ENCODE measurements around the gene C12orf50.

The C12orf50 gene

DNA sequence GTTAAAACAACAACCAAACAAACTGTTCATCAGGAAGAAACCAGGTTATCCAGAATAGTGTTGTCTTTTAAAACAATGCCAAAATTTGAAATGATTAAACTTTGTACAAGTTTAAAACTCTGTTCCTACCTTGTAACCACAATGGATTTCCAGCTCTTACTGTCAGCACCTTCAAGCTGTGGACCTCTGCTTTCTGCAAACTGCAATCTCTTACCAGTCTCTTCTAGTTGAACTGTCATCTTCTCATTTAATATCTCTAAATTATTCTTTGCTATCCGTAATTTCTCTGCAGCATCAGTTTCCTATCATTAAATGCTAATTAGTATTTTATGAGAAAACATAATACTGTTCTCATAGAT is 29.5 kb upstream of the C12orf50 start:
- TF ChIP-seq FOXP2 (optimal IDR thresholded peaks at IDR 0.05; ENCODE audit: borderline replicate concordance, extremely low read depth, extremely low read length, insufficient read depth): no peak
- TF ChIP-seq, protein P1, sequence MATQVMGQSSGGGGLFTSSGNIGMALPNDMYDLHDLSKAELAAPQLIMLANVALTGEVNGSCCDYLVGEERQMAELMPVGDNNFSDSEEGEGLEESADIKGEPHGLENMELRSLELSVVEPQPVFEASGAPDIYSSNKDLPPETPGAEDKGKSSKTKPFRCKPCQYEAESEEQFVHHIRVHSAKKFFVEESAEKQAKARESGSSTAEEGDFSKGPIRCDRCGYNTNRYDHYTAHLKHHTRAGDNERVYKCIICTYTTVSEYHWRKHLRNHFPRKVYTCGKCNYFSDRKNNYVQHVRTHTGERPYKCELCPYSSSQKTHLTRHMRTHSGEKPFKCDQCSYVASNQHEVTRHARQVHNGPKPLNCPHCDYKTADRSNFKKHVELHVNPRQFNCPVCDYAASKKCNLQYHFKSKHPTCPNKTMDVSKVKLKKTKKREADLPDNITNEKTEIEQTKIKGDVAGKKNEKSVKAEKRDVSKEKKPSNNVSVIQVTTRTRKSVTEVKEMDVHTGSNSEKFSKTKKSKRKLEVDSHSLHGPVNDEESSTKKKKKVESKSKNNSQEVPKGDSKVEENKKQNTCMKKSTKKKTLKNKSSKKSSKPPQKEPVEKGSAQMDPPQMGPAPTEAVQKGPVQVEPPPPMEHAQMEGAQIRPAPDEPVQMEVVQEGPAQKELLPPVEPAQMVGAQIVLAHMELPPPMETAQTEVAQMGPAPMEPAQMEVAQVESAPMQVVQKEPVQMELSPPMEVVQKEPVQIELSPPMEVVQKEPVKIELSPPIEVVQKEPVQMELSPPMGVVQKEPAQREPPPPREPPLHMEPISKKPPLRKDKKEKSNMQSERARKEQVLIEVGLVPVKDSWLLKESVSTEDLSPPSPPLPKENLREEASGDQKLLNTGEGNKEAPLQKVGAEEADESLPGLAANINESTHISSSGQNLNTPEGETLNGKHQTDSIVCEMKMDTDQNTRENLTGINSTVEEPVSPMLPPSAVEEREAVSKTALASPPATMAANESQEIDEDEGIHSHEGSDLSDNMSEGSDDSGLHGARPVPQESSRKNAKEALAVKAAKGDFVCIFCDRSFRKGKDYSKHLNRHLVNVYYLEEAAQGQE (IDR thresholded peaks at IDR 0.05; ENCODE audit: insufficient read depth in 1 of 2, low read depth in 2 of 2, low read length in 2 of 2): no peak

DNA sequence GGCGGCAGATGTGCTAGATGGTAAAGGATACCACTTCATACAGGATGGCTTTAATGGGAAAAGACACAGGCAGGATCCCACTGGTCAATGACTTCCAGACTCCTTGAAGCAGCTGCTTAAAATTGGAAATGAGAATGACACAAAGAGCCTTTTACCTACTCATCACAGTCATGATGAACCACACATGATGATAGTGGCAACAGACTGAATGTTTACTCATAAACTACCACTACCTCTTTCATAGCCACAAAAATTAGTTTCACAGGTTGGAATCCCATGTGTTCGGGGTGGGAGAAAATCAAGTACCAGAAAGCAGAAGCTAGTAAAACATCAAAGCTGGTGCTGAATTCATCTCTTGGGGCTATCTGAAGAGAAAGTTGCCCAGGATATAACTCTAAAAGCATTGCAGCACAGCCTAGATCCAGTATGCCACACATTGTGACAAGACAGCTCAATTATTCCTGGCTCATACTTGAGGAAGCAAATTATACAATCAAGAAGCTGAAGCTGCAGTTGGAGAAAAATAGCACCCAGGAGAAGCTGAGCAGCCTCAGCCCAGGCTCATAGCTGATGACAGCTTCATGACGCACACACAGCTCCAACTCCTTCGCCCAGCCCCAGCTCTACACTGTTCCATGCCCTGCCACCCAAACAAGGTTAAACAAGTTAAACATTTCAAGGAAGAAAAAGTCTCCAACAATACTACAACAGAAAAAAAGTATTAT is 29.0 kb upstream of the C12orf50 start:
- no peak for TF ChIP-seq FOXP2 (optimal IDR thresholded peaks at IDR 0.05; ENCODE audit: borderline replicate concordance, extremely low read depth, extremely low read length, insufficient read depth)
- no peak for TF ChIP-seq POLR2AphosphoS5 (IDR thresholded peaks at IDR 0.05; ENCODE audit: low read depth, low read length)
- no peak for TF ChIP-seq TAF1 (IDR thresholded peaks at IDR 0.05; ENCODE audit: borderline replicate concordance, insufficient read depth, low read length)
- TF ChIP-seq, protein P1 (IDR thresholded peaks at IDR 0.05; ENCODE audit: insufficient read depth in 1 of 2, low read depth in 2 of 2, low read length in 2 of 2): no peak
- TF ChIP-seq SIN3A (IDR thresholded peaks at IDR 0.05; ENCODE audit: borderline replicate concordance, insufficient read depth, low read length): no peak

DNA sequence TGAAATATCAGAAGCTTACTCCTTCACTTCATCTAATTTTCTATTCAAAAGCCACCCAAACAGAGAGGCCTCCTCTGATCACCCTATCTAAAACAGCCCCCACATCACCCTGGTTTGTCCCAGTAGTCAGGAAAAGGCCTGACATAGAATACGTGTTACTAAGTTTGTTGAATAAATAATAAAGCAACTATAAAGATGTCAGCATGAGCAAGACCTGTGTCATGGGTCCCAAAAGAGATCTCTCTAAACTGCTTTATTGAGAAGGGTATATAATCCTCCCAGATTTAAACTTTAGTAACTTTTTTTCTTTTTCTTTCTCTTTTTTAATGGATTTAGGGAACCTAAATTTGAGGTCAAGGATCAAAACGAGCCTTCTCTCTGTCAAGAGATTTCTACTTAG is 27.4 kb upstream of the C12orf50 start:
- no peak for TF ChIP-seq FOXP2 (optimal IDR thresholded peaks at IDR 0.05; ENCODE audit: borderline replicate concordance, extremely low read depth, extremely low read length, insufficient read depth)
- TF ChIP-seq POLR2AphosphoS5 (IDR thresholded peaks at IDR 0.05; ENCODE audit: low read depth, low read length): no peak
- TF ChIP-seq, protein P1 (IDR thresholded peaks at IDR 0.05; ENCODE audit: insufficient read depth in 1 of 2, low read depth in 2 of 2, low read length in 2 of 2): no peak
- TF ChIP-seq SIN3A (IDR thresholded peaks at IDR 0.05; ENCODE audit: borderline replicate concordance, insufficient read depth, low read length): no peak
- TF ChIP-seq TAF1 (IDR thresholded peaks at IDR 0.05; ENCODE audit: borderline replicate concordance, insufficient read depth, low read length): no peak

DNA sequence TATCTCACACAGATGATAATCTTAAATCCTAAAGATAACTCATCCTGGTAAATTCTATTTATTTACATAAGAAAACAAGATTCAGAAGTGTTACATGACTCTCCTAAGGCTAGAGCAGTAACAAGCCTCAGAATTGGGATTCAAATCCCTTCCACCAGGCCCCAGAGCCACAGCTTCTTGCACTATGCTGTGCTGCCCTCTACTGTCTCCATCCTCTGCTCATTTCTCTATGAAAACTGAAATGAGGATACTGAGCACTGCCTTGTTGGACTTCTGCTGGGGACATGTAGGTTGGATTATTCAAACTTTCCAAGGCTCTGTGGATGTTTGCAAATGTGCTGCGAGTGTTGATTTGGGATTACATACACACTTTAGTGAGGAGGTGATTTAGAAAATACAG is 23.5 kb upstream of the C12orf50 start:
- TF ChIP-seq TAF1 (IDR thresholded peaks at IDR 0.05; ENCODE audit: borderline replicate concordance, insufficient read depth, low read length) (no peak), POLR2AphosphoS5 (IDR thresholded peaks at IDR 0.05; ENCODE audit: low read depth, low read length) (no peak)

DNA sequence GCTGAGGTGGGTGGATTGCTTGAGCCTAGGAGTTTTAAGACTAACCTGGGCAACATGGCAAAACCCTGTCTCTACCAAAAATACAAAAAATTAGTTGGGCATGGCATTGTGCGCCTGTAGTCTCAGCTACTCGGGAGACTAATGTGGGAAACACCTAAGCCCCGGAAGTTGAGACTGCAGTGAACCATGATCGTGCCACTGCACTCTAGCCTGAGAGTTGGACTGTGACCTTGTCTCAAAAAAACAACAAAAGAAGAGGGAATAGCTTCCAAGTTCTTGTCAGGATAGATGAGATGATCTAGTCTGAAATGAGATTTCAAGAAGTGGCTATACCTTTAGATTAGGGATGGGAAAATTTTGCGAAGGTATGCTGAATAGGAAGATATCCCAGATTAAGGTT is 14.8 kb upstream of the C12orf50 start:
- no peak for TF ChIP-seq FOXP2 (optimal IDR thresholded peaks at IDR 0.05; ENCODE audit: borderline replicate concordance, extremely low read depth, extremely low read length, insufficient read depth)
- TF ChIP-seq, protein P1 (IDR thresholded peaks at IDR 0.05; ENCODE audit: insufficient read depth in 1 of 2, low read depth in 2 of 2, low read length in 2 of 2): no peak
- TF ChIP-seq TAF1 (IDR thresholded peaks at IDR 0.05; ENCODE audit: borderline replicate concordance, insufficient read depth, low read length): no peak
- TF ChIP-seq POLR2AphosphoS5 (IDR thresholded peaks at IDR 0.05; ENCODE audit: low read depth, low read length): no peak
- no peak for TF ChIP-seq SIN3A (IDR thresholded peaks at IDR 0.05; ENCODE audit: borderline replicate concordance, insufficient read depth, low read length)
